Head of caudate nucleus (tissue), 42 donors: ENCODE data around the gene OMG.
"Not testable (repeated sequence)": the region's sequence is repeated elsewhere in the genome, so short reads cannot be mapped to it uniquely, and the experiment has no call there.

Experiments
- DNase-seq, 42 donors: peaks; one replicate each; pipeline versions ENCODE4 v3.0.0 to v3.0.0-alpha.2; 2020 to 2021; ENCODE audit warnings: mixed read lengths in 7 of 42
- intact Hi-C: fragments of 100-400 bp; cut with DNase I; formaldehyde crosslinking; loops from one replicate; pipeline ENCODE4 v1.15.0; 2022

Gene OMG

GRCh38 chr17:31310886-31311285, 13.8 kb upstream of the OMG start:
- DNase-seq: no peak
- intact Hi-C loops: no loop called here

GRCh38 chr17:31310260-31310659, 13.2 kb upstream of the OMG start:
- DNase-seq: no peak
- intact Hi-C loops: no loop called here

- intact Hi-C loops: no loop called here
- DNase-seq: no peak
Observed at GRCh38 chr17:31309556-31309955, 12.5 kb upstream of the OMG start.

- intact Hi-C loops: no loop called here
- no peak for DNase-seq
Observed at GRCh38 chr17:31308372-31309334, 11.6 kb upstream of the OMG start.

- intact Hi-C loops: no loop called here
- DNase-seq: no peak
Observed at GRCh38 chr17:31307640-31308039, 10.6 kb upstream of the OMG start.

- intact Hi-C loops: no loop called here
- DNase-seq: no peak
Observed at GRCh38 chr17:31299624-31300023, 2.6 kb upstream of the OMG start.

GRCh38 chr17:31296142-31296541, 897 bp downstream of the OMG start:
- peak in 3 of 42 donors; percentile 6 to 37 (median 9) for DNase-seq
- intact Hi-C loops: no loop called here

- intact Hi-C loops: no loop called here
- no peak for DNase-seq
Observed at GRCh38 chr17:31295489-31295871, 1.6 kb downstream of the OMG start.

- intact Hi-C loops: no loop called here
- DNase-seq: no peak
Observed at GRCh38 chr17:31294820-31295488, 2.1 kb downstream of the OMG start.

GRCh38 chr17:31294231-31294630, 2.8 kb downstream of the OMG start:
- DNase-seq: no peak

GRCh38 chr17:31293581-31293980, 3.5 kb downstream of the OMG start:
- DNase-seq: no peak
- intact Hi-C loops: no loop called here

More at GRCh38 chr17:31294231-31294630, 2.8 kb downstream of the OMG start:
- intact Hi-C loops: no loop called here

- intact Hi-C loops: no loop called here
- DNase-seq: no peak
Observed at GRCh38 chr17:31291820-31292219, 5.2 kb downstream of the OMG start.

GRCh38 chr17:31289790-31290189, 7.2 kb downstream of the OMG start:
- DNase-seq: no peak
- intact Hi-C loops: no loop called here

- intact Hi-C loops, DNase-seq: not testable (repeated sequence)
Observed at GRCh38 chr17:31287932-31288331, 9.1 kb downstream of the OMG start.

GRCh38 chr17:31286587-31286986, 10.5 kb downstream of the OMG start:
- DNase-seq: no peak
- intact Hi-C loops: no loop called here

GRCh38 chr17:31283841-31284240, 13.2 kb downstream of the OMG start:
- DNase-seq: no peak
- intact Hi-C loops: no loop called here

- intact Hi-C loops: no loop called here
- no peak for DNase-seq
Observed at GRCh38 chr17:31281061-31281460, 16.0 kb downstream of the OMG start.

GRCh38 chr17:31279401-31279800, 17.6 kb downstream of the OMG start:
- no peak for DNase-seq
- intact Hi-C loops: no loop called here

GRCh38 chr17:31275116-31275515, 21.9 kb downstream of the OMG start:
- intact Hi-C loops: no loop called here
- DNase-seq: no peak

- no peak for DNase-seq
- intact Hi-C loops: no loop called here
Observed at GRCh38 chr17:31274252-31274651, 22.8 kb downstream of the OMG start.

- intact Hi-C loops: no loop called here
- no peak for DNase-seq
Observed at GRCh38 chr17:31273516-31273915, 23.5 kb downstream of the OMG start.
